ENCODE measurements around the gene LAPTM4A.
"Not testable (repeated sequence)": the region's sequence is repeated elsewhere in the genome, so short reads cannot be mapped to it uniquely, and the experiment has no call there.

LAPTM4A gene

GRCh38 chr2:20050104-20050645 is 1.3 kb downstream of the LAPTM4A start:
- FAIRE-seq, result no peak

GRCh38 chr2:20049637-20050036 is 1.8 kb downstream of the LAPTM4A start:
- FAIRE-seq, result no peak

GRCh38 chr2:20048488-20049448 is 2.7 kb downstream of the LAPTM4A start:
- no peak for FAIRE-seq

- FAIRE-seq, result not testable (repeated sequence)
These were observed 5.6 kb downstream of the LAPTM4A start for GRCh38 chr2:20045712-20046292.

DNA sequence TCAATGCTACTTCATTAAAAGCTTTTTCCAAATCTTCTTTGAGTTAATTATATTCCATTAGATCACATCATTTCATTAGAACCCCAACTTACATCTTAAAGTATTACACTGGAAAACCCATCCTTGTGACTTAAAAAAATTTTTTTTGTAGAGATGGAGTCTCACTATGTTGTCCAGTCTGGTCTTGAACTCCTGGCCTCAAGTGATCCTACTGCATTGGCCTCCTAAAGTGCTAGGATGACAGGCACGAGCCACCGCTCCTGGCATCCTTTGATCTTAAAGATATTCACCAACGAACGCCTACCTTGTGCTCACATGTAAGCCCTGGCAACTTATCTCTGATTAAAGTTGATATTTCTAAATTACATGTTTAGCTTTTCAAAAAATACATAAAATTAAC is 6.7 kb downstream of the LAPTM4A start:
- FAIRE-seq, result no peak

- FAIRE-seq, result no peak
These were observed 8.9 kb downstream of the LAPTM4A start for GRCh38 chr2:20042531-20042930.

GRCh38 chr2:20040489-20041172 is 10.8 kb downstream of the LAPTM4A start:
- FAIRE-seq, result no peak

GRCh38 chr2:20037660-20038059 is 13.8 kb downstream of the LAPTM4A start:
- no peak for FAIRE-seq

- no peak for FAIRE-seq
These were observed 15.3 kb downstream of the LAPTM4A start for GRCh38 chr2:20035955-20036666.

DNA sequence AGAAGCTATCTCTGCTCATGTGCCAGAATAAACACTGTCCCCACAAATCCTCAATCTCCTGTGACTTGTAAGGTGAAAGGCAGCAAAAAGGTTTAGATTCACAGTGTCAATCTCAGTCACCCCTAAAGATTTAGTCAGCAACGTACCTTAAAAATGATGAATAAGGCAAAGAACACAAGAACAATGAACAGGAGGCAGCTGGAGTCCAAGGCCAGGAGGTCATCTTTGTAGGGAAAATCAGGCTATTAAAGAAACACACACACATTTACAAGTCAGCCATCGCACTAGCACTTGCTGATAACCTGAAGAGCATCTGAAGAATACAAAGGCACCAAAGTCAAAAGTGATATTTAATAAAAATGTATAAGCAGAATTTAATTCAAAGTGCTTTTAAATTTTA is 16.6 kb downstream of the LAPTM4A start:
- FAIRE-seq, result no peak

DNA sequence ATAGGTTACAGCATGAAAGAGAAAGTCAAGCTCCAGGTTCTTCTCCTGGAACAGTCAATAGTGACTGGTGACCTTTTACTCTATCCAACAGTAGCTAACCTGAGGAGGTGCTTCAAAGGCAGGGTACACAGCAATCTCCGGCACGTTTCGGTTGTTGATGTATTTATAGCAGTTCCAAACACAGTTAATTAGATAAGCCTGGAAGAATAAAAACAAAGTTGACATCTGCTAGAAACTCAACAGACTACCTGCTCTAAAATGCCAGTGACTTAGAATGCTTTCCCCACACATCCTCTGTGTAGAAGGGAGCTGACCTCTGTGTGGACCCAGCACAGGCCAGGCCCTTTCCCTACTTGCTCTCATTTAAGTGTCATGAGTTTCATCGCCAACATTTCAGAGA is 17.2 kb downstream of the LAPTM4A start:
- no peak for FAIRE-seq

- FAIRE-seq, result no peak
These were observed 18.1 kb downstream of the LAPTM4A start for GRCh38 chr2:20033322-20033721.

DNA sequence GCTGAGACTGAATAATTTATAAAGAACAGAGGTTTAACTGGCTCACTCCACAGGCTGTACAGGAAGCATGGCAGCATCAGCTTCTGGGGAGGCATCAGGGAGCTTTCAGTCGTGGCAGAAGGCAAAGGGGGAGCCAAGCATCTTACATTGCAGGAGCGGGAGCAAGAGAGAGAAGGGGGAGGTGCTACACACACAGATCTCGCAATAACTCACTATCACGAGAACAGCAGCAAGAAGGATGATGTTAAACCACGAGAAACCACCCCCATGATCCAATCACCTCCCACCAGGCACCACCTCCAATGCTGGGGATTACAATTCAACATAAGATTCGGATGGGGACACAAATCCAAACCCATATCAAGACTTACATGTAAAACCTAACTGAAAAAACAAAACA is 21.2 kb downstream of the LAPTM4A start:
- FAIRE-seq, result no peak

- no peak for FAIRE-seq
These were observed 23.6 kb downstream of the LAPTM4A start for GRCh38 chr2:20027705-20028434.

DNA sequence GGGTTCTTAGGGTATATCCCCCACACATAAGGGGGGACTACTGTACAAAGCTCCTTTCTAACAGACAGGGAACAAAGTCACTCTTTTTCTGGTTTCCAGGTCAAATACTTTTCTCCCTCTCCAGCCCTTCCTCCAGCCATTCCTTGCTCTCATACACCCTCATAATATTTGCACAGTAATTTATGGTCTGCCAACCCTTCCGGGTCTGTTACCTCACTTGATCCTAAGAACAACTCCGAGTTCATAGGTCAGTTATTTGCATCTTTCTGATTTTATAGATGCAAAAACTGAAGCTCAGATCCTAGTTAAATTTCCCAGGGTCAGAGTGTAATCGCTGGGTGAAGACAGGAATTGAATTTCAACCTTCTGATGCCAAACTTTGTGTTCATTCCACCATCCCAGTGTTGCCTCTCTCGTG is 24.2 kb downstream of the LAPTM4A start:
- no peak for FAIRE-seq

GRCh38 chr2:20025065-20025786 is 26.2 kb downstream of the LAPTM4A start:
- no peak for FAIRE-seq

GRCh38 chr2:20023688-20024087 is 27.7 kb downstream of the LAPTM4A start:
- FAIRE-seq, result no peak

- FAIRE-seq, result no peak
These were observed 29.9 kb downstream of the LAPTM4A start for GRCh38 chr2:20021405-20022009.

DNA sequence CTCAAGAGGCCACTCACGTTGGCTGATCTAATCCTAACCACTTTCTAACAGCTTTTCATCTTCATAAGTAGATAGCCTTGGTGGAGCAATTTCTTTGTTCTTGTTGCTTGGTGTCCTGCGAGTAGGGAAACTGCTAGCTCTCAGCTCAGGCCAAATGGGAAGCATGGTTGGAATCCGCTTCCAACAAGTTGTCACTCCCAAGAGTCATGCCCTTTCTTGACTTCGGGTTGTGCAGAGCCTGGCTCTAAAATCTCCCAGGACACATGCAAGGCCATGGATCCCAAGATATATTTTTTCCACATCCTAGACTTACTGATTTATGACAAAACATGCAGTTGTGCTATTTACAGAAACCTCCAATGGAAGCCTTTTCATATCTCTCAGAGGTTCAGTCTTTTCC is 31.7 kb downstream of the LAPTM4A start:
- no peak for FAIRE-seq

DNA sequence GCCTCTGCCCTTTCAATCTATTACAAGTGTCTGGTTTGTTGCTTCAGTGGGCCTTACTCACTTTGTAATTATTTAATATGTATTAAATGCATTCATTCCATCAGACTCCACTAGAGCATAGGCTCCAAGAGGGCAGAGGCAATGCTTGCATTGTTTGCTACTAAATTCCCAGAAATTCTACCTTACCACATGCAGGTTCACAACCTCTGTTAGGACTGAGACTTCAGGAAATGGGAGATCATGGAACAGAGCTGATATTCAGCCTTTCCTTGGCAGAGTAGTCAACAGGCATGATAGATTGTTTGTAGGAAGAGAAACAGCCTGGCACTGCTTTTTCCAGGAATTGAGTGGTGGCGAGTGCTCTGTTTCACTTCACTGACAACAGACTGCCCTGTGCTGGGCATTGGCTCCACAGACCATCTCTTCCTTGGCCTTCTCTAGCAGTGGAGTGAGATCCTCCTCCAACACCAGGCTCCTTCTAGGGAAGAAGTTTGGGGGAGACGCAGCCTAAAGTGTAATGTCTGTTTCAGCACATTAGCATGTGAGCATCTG is 32.8 kb downstream of the LAPTM4A start:
- FAIRE-seq, result no peak

DNA sequence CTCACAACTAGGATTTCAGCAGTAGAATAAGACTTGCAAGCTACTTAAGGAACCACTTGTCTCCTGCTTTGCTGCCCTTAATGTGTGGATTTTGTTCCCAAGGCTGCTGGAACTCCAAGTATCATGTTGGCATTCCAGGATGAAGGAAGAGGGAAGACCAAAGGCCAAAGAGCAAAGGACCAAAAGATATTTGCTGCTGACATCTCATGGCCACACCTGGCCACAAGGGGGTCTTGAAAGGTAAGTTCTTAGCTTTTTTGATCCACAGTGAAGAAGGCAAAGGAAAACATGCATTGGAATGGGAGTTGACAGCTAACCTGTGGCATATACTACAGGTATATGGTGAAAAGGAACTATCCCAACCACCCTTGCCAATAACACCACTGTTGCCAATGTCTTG is 35.1 kb downstream of the LAPTM4A start:
- no peak for FAIRE-seq
